Panc1 (cell line): ENCODE measurements around the gene KCNJ9. TPM values are rescaled to one million over a fixed set of nuclear protein-coding genes. Genes with fewer than 3 reads are reported as not detected.

Experiments
- ATAC-seq: fragments of 200-7000 bp; cut with Tn5 transposase; 2 replicates; pipeline ENCODE4 v1.9.1; 2020; ENCODE audit warnings: mild to moderate bottlenecking, moderate library complexity
- BruUV-seq: library from RNA; stranded (reverse); fragments of 400-500 nt; replicated peaks from 2 replicates; lab custom pipeline; 2021; lab: Mats Ljungman, UMichigan
- CTCF ChIA-PET: fragments of 300-600 bp; sonication (Branson Sonifier 250); formaldehyde crosslinking; loops from one replicate; lab custom pipeline; 2022; ENCODE audit warnings: antibody characterized with exemption; lab: Charles Lee
- POLR2A ChIA-PET: fragments of 300-600 bp; sonication (Branson Sonifier 250); formaldehyde crosslinking; loops from one replicate; lab custom pipeline; 2022; ENCODE audit warnings: antibody characterized with exemption; lab: Charles Lee
- DNase-seq: peaks from one replicate; pipeline ENCODE4 v3.0.0-alpha.2; 2010; ENCODE audit warnings: low read depth, low spot score
- H3K27ac ChIP-seq: 2 replicates; pipeline ENCODE4 v1.5.1; 2011; ENCODE audit warnings: mild to moderate bottlenecking, low read length, inconsistent platforms
- H3K27me3 ChIP-seq: fragments of 200-500 bp; sonication (Bioruptor generic); 2 replicates; pipeline ENCODE4 v1.6.0; 2014; ENCODE audit warnings: low read length, inconsistent platforms; ENCODE audit not compliant: control insufficient read depth, insufficient read depth
- H3K36me3 ChIP-seq: fragments of 200-500 bp; sonication (Bioruptor generic); 2 replicates; pipeline ENCODE4 v1.5.1; 2014; ENCODE audit warnings: inconsistent platforms, mild to moderate bottlenecking, low read length, moderate library complexity; ENCODE audit not compliant: control insufficient read depth, insufficient read depth
- H3K4me1 ChIP-seq: 2 replicates; pipeline ENCODE4 v1.5.1; 2011; ENCODE audit warnings: inconsistent platforms, mild to moderate bottlenecking, low read length, moderate library complexity; ENCODE audit not compliant: control insufficient read depth, insufficient read depth
- H3K4me3 ChIP-seq, 2 experiments: 2 replicates each; pipeline ENCODE4 v1.5.1; 2011 to 2012; ENCODE audit warnings: low read depth in 2 of 2, low read length in 2 of 2, mild to moderate bottlenecking in 2 of 2, inconsistent platforms in 1 of 2, moderate library complexity in 1 of 2
- H3K9me3 ChIP-seq: fragments of 200-500 bp; sonication (Bioruptor generic); 2 replicates; pipeline ENCODE4 v1.5.1; 2014; ENCODE audit warnings: low read depth, mild to moderate bottlenecking, inconsistent platforms, low read length, moderate library complexity; ENCODE audit not compliant: control insufficient read depth, insufficient read depth
- POLR2AphosphoS5 ChIP-seq: IDR thresholded peaks from 2 replicates; pipeline ENCODE4 v1.6.1; 2012; ENCODE audit warnings: mild to moderate bottlenecking, low read depth, low read length, moderate library complexity
- SIN3A ChIP-seq: IDR thresholded peaks from 2 replicates; pipeline ENCODE4 v1.6.1; 2012; ENCODE audit warnings: low read depth, mild to moderate bottlenecking, low read length, moderate library complexity, borderline replicate concordance; ENCODE audit not compliant: insufficient read depth
- TCF7L2 ChIP-seq: IDR thresholded peaks from 2 replicates; pipeline ENCODE4 v1.6.1; 2011; ENCODE audit warnings: mild to moderate bottlenecking, low read depth, low read length, inconsistent platforms
- in situ Hi-C: cut with HindIII; loops from 2 replicates; pipeline ENCODE4 v1.10.0; 2016; ENCODE audit warnings: low sequenced_read_pairs, low pct_unique_long_range_greater_than_20kb
- intact Hi-C: fragments of 100-400 bp; cut with micrococcal nuclease; formaldehyde crosslinking; loops from one replicate; pipeline ENCODE4 v1.10.0; 2022; ENCODE audit not compliant: unreplicated experiment
- total RNA-seq: library from RNA; stranded (reverse); gene quantifications from one replicate; pipeline ENCODE4 v1.2.1, GENCODE V29; 2021; ENCODE audit not compliant: unreplicated experiment
- TF ChIP-seq, protein P1 (sequence below): fragments of 450-650 bp; IDR thresholded peaks from 2 replicates; pipeline ENCODE4 v1.5.1; 2017; ENCODE audit warnings: mild to moderate bottlenecking
- TF ChIP-seq, protein P2 (sequence below), 2 experiments: IDR thresholded peaks; 2 replicates each; pipeline ENCODE4 v1.6.1; 2011 to 2012; ENCODE audit warnings: low read depth in 2 of 2, control low read depth in 1 of 2, low read length in 1 of 2, mild to moderate bottlenecking in 1 of 2, moderate library complexity in 1 of 2; ENCODE audit not compliant: insufficient read depth in 1 of 2

The KCNJ9 gene
- total RNA-seq, 1 experiment from 2014 or later = not detected

DNA sequence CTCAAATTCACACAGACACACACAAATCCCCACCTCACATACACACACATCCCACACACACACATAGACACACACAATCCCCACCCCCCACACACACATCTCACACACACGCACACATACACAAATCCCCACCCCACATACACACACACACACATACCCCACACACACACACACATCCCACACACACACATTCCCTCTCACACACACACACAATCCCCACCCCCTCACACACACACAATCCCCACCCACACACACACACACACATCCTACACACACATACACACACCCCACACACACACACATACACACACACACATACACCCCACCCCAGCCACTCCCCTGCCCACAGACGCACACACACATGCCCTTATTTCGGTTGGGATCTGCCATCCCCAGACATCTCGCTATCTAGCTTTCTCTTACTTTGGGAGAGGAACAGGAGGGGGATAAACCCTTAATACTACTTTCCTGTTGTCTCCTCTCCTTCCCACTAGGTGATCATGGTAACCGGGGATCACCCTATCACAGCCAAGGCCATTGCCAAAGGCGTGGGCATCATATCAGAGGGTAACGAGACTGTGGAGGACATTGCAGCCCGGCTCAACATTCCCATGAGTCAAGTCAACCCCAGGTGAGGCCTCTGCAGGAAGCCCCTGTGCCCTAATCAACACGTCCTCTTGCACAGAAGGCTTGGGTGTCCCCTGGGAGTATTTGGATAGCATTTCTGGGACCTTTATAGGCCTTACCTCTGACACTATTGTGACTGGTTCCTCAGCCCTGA is 52.8 kb downstream of the KCNJ9 start:
- BruUV-seq = no TSS peak

DNA sequence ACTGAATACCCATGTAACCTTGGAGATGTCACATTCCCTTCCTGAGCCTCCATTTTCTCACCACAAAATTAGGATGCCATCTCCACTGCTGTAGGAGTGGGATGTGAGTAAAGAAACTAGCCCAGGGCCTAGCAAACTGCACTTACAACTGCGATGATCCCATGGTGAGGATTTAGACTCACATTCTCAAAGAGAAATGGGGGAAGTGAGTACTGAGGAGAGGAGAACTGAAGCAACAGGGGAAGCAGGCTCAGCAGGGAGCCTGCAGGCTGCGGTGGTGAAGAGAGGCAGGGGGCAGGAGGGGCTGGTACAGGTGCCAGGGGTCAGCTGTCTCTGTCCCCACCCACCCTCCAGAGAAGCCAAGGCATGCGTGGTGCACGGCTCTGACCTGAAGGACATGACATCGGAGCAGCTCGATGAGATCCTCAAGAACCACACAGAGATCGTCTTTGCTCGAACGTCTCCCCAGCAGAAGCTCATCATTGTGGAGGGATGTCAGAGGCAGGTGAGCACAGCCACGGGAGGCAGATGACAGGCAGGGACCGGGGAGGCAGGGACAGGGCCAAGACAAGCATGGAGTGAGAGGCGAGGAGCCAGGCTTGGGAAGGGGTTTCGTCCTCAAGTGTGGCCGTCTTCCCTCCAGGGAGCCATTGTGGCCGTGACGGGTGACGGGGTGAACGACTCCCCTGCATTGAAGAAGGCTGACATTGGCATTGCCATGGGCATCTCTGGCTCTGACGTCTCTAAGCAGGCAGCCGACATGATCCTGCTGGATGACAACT is 53.6 kb downstream of the KCNJ9 start:
- Histone ChIP-seq H3K27me3 (no peaks in the 10 kb centered on the region), H3K4me1 (no peaks in the 10 kb centered on the region), H3K27ac (no peak overlapping the region), H3K36me3 (no peaks in the 10 kb centered on the region), H3K9me3 (no peaks in the 10 kb centered on the region), H3K4me3 (no peak overlapping the region)
- DNase-seq (no peak), ATAC-seq (no peak)
- intact Hi-C loops (no loop called here), in situ Hi-C loops (no loop called here)
- CTCF ChIA-PET = no interaction called here
- TF ChIP-seq SIN3A = no peak
- TF ChIP-seq, protein P1, sequence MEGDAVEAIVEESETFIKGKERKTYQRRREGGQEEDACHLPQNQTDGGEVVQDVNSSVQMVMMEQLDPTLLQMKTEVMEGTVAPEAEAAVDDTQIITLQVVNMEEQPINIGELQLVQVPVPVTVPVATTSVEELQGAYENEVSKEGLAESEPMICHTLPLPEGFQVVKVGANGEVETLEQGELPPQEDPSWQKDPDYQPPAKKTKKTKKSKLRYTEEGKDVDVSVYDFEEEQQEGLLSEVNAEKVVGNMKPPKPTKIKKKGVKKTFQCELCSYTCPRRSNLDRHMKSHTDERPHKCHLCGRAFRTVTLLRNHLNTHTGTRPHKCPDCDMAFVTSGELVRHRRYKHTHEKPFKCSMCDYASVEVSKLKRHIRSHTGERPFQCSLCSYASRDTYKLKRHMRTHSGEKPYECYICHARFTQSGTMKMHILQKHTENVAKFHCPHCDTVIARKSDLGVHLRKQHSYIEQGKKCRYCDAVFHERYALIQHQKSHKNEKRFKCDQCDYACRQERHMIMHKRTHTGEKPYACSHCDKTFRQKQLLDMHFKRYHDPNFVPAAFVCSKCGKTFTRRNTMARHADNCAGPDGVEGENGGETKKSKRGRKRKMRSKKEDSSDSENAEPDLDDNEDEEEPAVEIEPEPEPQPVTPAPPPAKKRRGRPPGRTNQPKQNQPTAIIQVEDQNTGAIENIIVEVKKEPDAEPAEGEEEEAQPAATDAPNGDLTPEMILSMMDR = no peak
- TF ChIP-seq, protein P2, sequence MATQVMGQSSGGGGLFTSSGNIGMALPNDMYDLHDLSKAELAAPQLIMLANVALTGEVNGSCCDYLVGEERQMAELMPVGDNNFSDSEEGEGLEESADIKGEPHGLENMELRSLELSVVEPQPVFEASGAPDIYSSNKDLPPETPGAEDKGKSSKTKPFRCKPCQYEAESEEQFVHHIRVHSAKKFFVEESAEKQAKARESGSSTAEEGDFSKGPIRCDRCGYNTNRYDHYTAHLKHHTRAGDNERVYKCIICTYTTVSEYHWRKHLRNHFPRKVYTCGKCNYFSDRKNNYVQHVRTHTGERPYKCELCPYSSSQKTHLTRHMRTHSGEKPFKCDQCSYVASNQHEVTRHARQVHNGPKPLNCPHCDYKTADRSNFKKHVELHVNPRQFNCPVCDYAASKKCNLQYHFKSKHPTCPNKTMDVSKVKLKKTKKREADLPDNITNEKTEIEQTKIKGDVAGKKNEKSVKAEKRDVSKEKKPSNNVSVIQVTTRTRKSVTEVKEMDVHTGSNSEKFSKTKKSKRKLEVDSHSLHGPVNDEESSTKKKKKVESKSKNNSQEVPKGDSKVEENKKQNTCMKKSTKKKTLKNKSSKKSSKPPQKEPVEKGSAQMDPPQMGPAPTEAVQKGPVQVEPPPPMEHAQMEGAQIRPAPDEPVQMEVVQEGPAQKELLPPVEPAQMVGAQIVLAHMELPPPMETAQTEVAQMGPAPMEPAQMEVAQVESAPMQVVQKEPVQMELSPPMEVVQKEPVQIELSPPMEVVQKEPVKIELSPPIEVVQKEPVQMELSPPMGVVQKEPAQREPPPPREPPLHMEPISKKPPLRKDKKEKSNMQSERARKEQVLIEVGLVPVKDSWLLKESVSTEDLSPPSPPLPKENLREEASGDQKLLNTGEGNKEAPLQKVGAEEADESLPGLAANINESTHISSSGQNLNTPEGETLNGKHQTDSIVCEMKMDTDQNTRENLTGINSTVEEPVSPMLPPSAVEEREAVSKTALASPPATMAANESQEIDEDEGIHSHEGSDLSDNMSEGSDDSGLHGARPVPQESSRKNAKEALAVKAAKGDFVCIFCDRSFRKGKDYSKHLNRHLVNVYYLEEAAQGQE (IDR thresholded peaks at IDR 0.05; ENCODE audit: insufficient read depth in 1 of 2, low read depth in 2 of 2, low read length in 1 of 2) = no peak
- TF ChIP-seq POLR2AphosphoS5 = no peak
- TF ChIP-seq TCF7L2 = no peak
- BruUV-seq = no TSS peak
- POLR2A ChIA-PET = no interaction called here

More for the DNA sequence above, 52.8 kb downstream of the KCNJ9 start:
- H3K4me3 ChIP-seq = no peak overlapping the region
- H3K36me3 ChIP-seq = no peaks in the 10 kb centered on the region
- in situ Hi-C loops (no loop called here), intact Hi-C loops (no loop called here)
- H3K9me3 ChIP-seq = no peaks in the 10 kb centered on the region
- H3K4me1 ChIP-seq = no peaks in the 10 kb centered on the region
- H3K27me3 ChIP-seq = no peaks in the 10 kb centered on the region
- ChIA-PET POLR2A (no interaction called here), CTCF (no interaction called here)
- no peak for ATAC-seq
- H3K27ac ChIP-seq = no peak overlapping the region
- TF ChIP-seq, protein P2 (IDR thresholded peaks at IDR 0.05; ENCODE audit: insufficient read depth in 1 of 2, low read depth in 2 of 2, low read length in 1 of 2) = no peak
- TF ChIP-seq, protein P1 = no peak
- TF ChIP-seq SIN3A = no peak
- TF ChIP-seq POLR2AphosphoS5 = no peak
- no peak for TF ChIP-seq TCF7L2
- DNase-seq = no peak
